Upper lobe of left lung (tissue), 6 donors: ENCODE measurements around the gene GPR75. TPM values are rescaled to one million over a fixed set of nuclear protein-coding genes. Genes with fewer than 3 reads are reported as not detected.
"Not testable (repeated sequence)": the region's sequence is repeated elsewhere in the genome, so short reads cannot be mapped to it uniquely, and the experiment has no call there.

ENCODE experiments used
- ATAC-seq, 2 donors: fragments of 200-7000 bp; cut with Tn5 transposase; one replicate each; pipeline ENCODE4 v1.9.1; 2022; ENCODE audit warnings: mild to moderate bottlenecking in 2 of 2, moderate library complexity in 2 of 2; ENCODE audit not compliant: low FRiP score in 2 of 2
- DNase-seq, 2 donors: peaks; one replicate each; pipeline ENCODE4 v3.0.0-alpha.2; 2019 to 2020
- H3K27ac ChIP-seq, 4 donors: fragments of 200-600 bp; sonication (generic); one replicate each; pipeline ENCODE4 v1.5.1; 2016 to 2019
- H3K27me3 ChIP-seq, 4 donors: fragments of 200-600 bp; sonication (generic); one replicate each; pipeline ENCODE4 v1.5.1; 2017 to 2019
- H3K36me3 ChIP-seq, 4 donors: fragments of 200-600 bp; sonication (generic); one replicate each; pipeline ENCODE4 v1.5.1; 2016 to 2019
- H3K4me1 ChIP-seq, 4 donors: fragments of 200-600 bp; sonication (generic); one replicate each; pipeline ENCODE4 v1.5.1; 2018 to 2019
- H3K4me3 ChIP-seq, 4 donors: fragments of 200-600 bp; sonication (generic); one replicate each; pipeline ENCODE4 v1.5.1; 2017 to 2019; ENCODE audit warnings: mild to moderate bottlenecking in 2 of 4, moderate library complexity in 1 of 4
- H3K9me3 ChIP-seq, 4 donors: fragments of 200-600 bp; sonication (generic); one replicate each; pipeline ENCODE4 v1.5.1; 2018 to 2019
- EP300 ChIP-seq, 4 donors: sonication (generic); formaldehyde crosslinking; IDR thresholded peaks; one replicate each; pipeline ENCODE4 v1.5.1; 2017; ENCODE audit warnings: antibody characterized with exemption in 4 of 4, control low read depth in 2 of 4
- POLR2A ChIP-seq, 4 donors: fragments of 450-650 bp; IDR thresholded peaks; one replicate each; pipeline ENCODE4 v1.5.1; 2016 to 2017; ENCODE audit warnings: antibody characterized with exemption in 4 of 4, mild to moderate bottlenecking in 2 of 4
- POLR2AphosphoS5 ChIP-seq, 2 donors: sonication (generic); formaldehyde crosslinking; IDR thresholded peaks; one replicate each; pipeline ENCODE4 v1.5.1; 2017; ENCODE audit warnings: antibody characterized with exemption in 2 of 2
- WGBS, 2 donors: methylation state at CpG; one replicate each; pipeline ENCODE4 v1.1.5; 2017 to 2018; 5-methylcytosine and 5-hydroxymethylcytosine counted together
- total RNA-seq, 6 donors: library from RNA; depleted of rRNA in 4 of 6; stranded (reverse); fragments of >200 nt in 4 of 6; gene quantifications; one replicate each; pipeline versions ENCODE4 v1.1.0 to v1.2.1, GENCODE V29; 2016 to 2021
- TF ChIP-seq, protein P1 (sequence below), 6 experiments: fragments of 450-650 bp in 4 of 6; fragments of 200-600 bp in 2 of 6; sonication (generic) in 2 of 6; IDR thresholded peaks; one replicate each; pipeline ENCODE4 v1.5.1; 2016 to 2019; ENCODE audit warnings: antibody characterized with exemption in 6 of 6
- donor health status: DM: no; HTN: no; CAD: no; lungs with moderate emphysema.
- donor health status: DM: no; HTN: yes; CAD: no; lungs with severe emphysema.

The GPR75 gene
- total RNA-seq, 6 donors from 2014 or later, result 1.6 to 14.7 (median 3.1) TPM

DNA sequence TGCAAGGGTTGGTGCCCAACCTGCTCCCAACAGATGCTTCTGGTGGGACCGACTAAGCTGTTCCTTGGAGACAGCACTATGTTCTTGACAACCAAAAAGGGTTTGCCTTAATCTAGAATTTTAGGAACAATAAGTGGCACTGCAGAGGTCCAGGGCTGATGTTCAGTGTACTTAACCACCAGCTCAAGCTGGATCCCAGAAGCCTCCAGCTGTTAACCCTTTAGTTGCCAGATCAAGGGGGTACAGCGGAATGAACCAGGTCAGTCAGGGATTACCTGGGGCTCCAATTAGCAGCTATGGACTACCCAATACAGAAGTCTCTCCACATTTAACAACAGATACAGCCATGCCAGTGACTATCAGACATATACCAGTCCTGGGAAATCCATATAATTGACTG lies 3.5 kb downstream of the GPR75 start:
- H3K36me3 ChIP-seq, result peaks cover 0 to 23% (median 8%) of the 10 kb centered on the region in 4 donors
- TF ChIP-seq, protein P1, sequence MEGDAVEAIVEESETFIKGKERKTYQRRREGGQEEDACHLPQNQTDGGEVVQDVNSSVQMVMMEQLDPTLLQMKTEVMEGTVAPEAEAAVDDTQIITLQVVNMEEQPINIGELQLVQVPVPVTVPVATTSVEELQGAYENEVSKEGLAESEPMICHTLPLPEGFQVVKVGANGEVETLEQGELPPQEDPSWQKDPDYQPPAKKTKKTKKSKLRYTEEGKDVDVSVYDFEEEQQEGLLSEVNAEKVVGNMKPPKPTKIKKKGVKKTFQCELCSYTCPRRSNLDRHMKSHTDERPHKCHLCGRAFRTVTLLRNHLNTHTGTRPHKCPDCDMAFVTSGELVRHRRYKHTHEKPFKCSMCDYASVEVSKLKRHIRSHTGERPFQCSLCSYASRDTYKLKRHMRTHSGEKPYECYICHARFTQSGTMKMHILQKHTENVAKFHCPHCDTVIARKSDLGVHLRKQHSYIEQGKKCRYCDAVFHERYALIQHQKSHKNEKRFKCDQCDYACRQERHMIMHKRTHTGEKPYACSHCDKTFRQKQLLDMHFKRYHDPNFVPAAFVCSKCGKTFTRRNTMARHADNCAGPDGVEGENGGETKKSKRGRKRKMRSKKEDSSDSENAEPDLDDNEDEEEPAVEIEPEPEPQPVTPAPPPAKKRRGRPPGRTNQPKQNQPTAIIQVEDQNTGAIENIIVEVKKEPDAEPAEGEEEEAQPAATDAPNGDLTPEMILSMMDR (IDR thresholded peaks at IDR 0.05), result no peak
- TF ChIP-seq POLR2A (IDR thresholded peaks at IDR 0.05), result no peak
- no peak for TF ChIP-seq POLR2AphosphoS5 (IDR thresholded peaks at IDR 0.05)
- no peak for TF ChIP-seq EP300 (IDR thresholded peaks at IDR 0.05)
- no peaks in the 10 kb centered on the region for H3K27me3 ChIP-seq
- ATAC-seq (no peak), DNase-seq (no peak)
- no peak overlapping the region for H3K27ac ChIP-seq
- H3K4me1 ChIP-seq, result peaks cover 0 to 9% (median 0%) of the 10 kb centered on the region in 4 donors
- whole genome bisulfite sequencing, 2 donors, result 82 to 86% methylated on average over 2 of the region's 2 CpGs
- no peak overlapping the region for H3K4me3 ChIP-seq
- no peaks in the 10 kb centered on the region for H3K9me3 ChIP-seq

DNA sequence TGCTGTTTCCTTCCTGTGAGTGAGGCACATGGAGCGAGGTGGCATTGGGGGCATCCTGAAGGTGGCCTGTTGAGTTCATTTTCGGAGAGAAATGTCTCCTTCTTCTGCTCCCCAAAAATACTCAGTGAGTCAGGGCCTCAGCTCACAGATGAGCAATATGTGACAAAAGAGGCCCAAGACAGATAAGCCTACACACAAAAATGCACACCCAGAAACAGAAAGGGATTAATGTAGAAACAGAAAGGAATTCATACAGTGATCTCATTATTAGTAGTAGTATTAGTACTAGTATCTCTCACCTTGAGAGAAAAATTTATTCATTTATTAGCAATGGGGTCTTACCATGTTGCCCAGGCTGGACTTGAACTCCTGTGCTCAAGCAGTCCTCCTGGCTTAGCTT lies 5.1 kb downstream of the GPR75 start:
- Histone ChIP-seq H3K4me1 (peaks cover 0 to 3% (median 0%) of the 10 kb centered on the region in 4 donors), H3K9me3 (no peaks in the 10 kb centered on the region), H3K4me3 (no peak overlapping the region), H3K27me3 (no peaks in the 10 kb centered on the region), H3K36me3 (peaks cover 0 to 21% (median 6%) of the 10 kb centered on the region in 4 donors), H3K27ac (no peak overlapping the region)
- 96 to 97% methylated on average over 2 of the region's 2 CpGs for WGBS, 2 donors
- TF ChIP-seq POLR2AphosphoS5 (IDR thresholded peaks at IDR 0.05), result no peak
- TF ChIP-seq POLR2A (IDR thresholded peaks at IDR 0.05), result no peak
- TF ChIP-seq EP300 (IDR thresholded peaks at IDR 0.05), result no peak
- TF ChIP-seq, protein P1 (IDR thresholded peaks at IDR 0.05), result no peak
- no peak for ATAC-seq
- DNase-seq, result no peak

DNA sequence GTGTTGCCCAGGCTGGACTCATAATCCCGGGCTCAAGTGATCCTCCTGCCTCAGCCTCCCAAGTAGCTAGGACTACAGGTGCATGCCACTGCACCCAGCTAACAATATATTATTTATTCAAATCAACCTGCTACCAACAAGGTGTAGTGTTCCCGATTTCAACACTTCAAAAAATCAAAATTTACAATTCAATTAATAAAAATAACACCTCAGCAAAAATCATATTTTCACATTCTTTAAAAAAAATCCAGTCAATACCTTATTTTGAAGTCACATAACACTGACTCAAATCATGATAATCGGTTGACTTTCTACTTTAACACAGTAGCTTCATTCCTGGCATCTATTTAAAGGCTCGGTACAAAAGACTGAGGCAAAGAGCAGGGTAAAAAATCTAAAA lies 7.2 kb downstream of the GPR75 start:
- Histone ChIP-seq H3K4me3 (no peak overlapping the region), H3K27ac (no peak overlapping the region), H3K4me1 (no peaks in the 10 kb centered on the region), H3K36me3 (peaks cover 0 to 21% (median 6%) of the 10 kb centered on the region in 4 donors), H3K9me3 (no peaks in the 10 kb centered on the region), H3K27me3 (no peaks in the 10 kb centered on the region)
- WGBS, 2 donors, result 93 to 96% methylated on average over 4 of the region's 4 CpGs
- DNase-seq (no peak), ATAC-seq (no peak)
- TF ChIP-seq POLR2AphosphoS5 (IDR thresholded peaks at IDR 0.05) (no peak), EP300 (IDR thresholded peaks at IDR 0.05) (no peak), POLR2A (IDR thresholded peaks at IDR 0.05) (no peak)
- TF ChIP-seq, protein P1 (IDR thresholded peaks at IDR 0.05), result no peak

DNA sequence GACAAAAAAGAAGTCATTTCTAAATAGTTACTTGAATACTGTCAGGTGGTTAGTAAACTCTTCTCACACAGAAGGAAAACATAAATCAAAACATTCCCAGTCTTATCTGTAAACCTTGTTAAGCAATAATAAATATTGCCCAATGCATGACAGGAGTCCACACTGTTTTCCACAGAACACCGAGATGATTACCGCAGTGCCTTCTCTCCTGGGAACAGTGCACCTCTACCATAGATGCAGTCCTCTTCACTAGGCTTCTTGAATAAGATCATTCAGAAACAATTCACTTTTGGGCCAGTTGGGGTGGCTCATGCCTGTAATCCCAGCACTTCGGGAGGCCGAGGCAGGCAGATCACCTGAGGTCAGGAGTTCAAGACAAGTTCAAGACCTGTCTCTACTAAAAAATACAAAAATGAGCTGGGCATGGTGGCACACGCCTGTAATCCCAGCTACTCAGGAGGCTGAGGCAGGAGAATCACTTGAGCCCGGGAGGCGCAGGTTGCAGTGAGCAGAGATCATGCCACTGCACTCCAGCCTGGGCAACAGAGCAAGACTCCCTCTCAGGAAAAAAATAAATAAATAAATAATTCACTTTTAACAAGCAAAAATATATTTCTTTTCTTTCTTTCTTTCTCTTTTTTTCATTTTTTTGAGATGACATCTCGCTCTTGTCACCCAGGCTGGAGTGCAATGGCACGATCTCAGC lies 8.6 kb downstream of the GPR75 start:
- not testable (repeated sequence) for ATAC-seq, H3K4me1 ChIP-seq, H3K9me3 ChIP-seq, H3K27ac ChIP-seq, H3K4me3 ChIP-seq, H3K27me3 ChIP-seq, DNase-seq
- peaks cover 0 to 21% (median 6%) of the 10 kb centered on the region in 4 donors for H3K36me3 ChIP-seq
- WGBS, 2 donors, result 94% methylated on average over 7 to 9 of the region's 9 CpGs

DNA sequence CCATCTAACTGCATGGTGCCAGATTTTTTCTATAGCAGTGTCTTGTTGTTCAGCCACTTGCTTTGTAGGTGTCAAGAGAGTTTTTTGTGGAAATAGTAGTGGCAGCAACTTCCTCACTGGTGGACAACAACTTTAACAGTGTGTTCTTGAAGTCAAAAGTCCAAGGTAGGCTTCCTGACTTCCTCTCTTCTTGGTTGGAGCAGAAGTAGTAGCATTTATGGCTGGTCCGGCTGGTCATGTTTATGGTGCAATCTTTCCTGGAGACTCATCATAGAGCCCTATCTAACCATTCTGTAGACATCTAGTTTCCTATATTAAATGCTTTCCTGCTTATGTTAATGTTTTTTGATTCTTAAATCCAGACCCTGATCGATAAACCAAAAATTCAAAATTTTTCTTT lies 11.7 kb downstream of the GPR75 start:
- Histone ChIP-seq H3K9me3 (no peaks in the 10 kb centered on the region), H3K27me3 (no peaks in the 10 kb centered on the region), H3K4me3 (no peak overlapping the region), H3K27ac (no peak overlapping the region), H3K4me1 (no peaks in the 10 kb centered on the region), H3K36me3 (peaks cover 0 to under 1% (median 0%) of the 10 kb centered on the region in 4 donors)
- TF ChIP-seq POLR2AphosphoS5 (IDR thresholded peaks at IDR 0.05), result no peak
- TF ChIP-seq EP300 (IDR thresholded peaks at IDR 0.05), result no peak
- no peak for TF ChIP-seq POLR2A (IDR thresholded peaks at IDR 0.05)
- TF ChIP-seq, protein P1 (IDR thresholded peaks at IDR 0.05), result no peak
- DNase-seq (no peak), ATAC-seq (no peak)
- WGBS, 2 donors, result 92% methylated on average over 2 of the region's 2 CpGs
